GM23248 (cell line): ENCODE data around the gene SLC66A1.

Experiments used
- EZH2 ChIP-seq: fragments of 200-600 bp; sonication (generic); IDR thresholded peaks from 2 replicates; pipeline ENCODE4 v1.6.1; 2018; ENCODE audit warnings: antibody characterized with exemption, mild to moderate bottlenecking; ENCODE audit not compliant: insufficient read depth, poor library complexity, severe bottlenecking
- EZH2phosphoT487 ChIP-seq: fragments of 200-600 bp; sonication (generic); IDR thresholded peaks from 2 replicates; pipeline ENCODE4 v1.6.1; 2018; ENCODE audit warnings: antibody characterized with exemption, moderate library complexity, mild to moderate bottlenecking, low read depth; ENCODE audit not compliant: insufficient read depth

DNA sequence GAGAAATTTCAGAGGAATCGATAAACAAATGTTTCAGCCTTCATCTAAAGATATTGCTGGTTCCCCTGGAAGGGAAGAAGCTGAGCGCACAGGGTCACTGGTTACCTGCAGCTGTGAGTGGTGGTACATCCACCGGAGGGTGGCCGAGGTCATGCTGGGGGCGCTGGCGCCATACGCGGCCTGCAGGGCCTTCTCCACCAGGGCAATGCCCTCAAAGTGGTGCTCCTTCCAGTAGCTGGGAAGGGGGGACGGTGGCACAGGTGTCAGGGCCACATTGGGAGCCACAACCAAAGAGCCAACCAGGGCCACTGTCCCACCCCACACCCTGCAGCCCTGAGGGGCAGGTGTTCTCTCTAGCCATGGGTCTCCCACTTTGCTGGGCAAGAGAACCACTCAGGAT, 28.2 kb upstream of the SLC66A1 start:
- TF ChIP-seq EZH2phosphoT487 (no peak), EZH2 (no peak)
